Heart left ventricle (tissue), 16 donors: ENCODE data around the gene SLC37A1. TPM values are rescaled to one million over a fixed set of nuclear protein-coding genes. Genes with fewer than 3 reads are reported as not detected.

ENCODE experiments used
- ATAC-seq, 4 donors: fragments of 200-7000 bp; cut with Tn5 transposase; one replicate each; pipeline ENCODE4 v1.9.1; 2020 to 2022; ENCODE audit warnings: moderate library complexity in 4 of 4, mild to moderate bottlenecking in 3 of 4, moderate number of reproducible peaks in 1 of 4
- DNase-seq, 5 donors: peaks; one replicate each; pipeline ENCODE4 v3.0.0-alpha.2; 2020
- H3K27ac ChIP-seq, 12 donors: fragments of 200-600 bp; sonication (generic) in 4 of 12; one replicate each; pipeline versions ENCODE4 v1.5.0 to v1.8.0; 2016 to 2022; ENCODE audit warnings: mild to moderate bottlenecking in 2 of 12
- H3K27me3 ChIP-seq, 9 donors: fragments of 200-600 bp; sonication (generic) in 2 of 9; one replicate each; pipeline versions ENCODE4 v1.5.1 to v1.8.0; 2016 to 2022; ENCODE audit warnings: mild to moderate bottlenecking in 3 of 9
- H3K36me3 ChIP-seq, 9 donors: fragments of 200-600 bp; sonication (generic) in 2 of 9; one replicate each; pipeline versions ENCODE4 v1.5.0 to v1.8.0; 2018 to 2022; ENCODE audit warnings: mild to moderate bottlenecking in 2 of 9
- H3K4me1 ChIP-seq, 12 donors: fragments of 200-600 bp; sonication (generic) in 4 of 12; one replicate each; pipeline versions ENCODE4 v1.5.0 to v1.8.0; 2016 to 2022; ENCODE audit warnings: mild to moderate bottlenecking in 3 of 12
- H3K4me3 ChIP-seq, 12 donors: fragments of 200-600 bp; sonication (generic) in 4 of 12; one replicate each; pipeline versions ENCODE4 v1.5.0 to v1.8.0; 2017 to 2022; ENCODE audit warnings: mild to moderate bottlenecking in 9 of 12, moderate library complexity in 4 of 12
- H3K9me3 ChIP-seq, 12 donors: fragments of 200-600 bp; sonication (generic) in 4 of 12; one replicate each; pipeline versions ENCODE4 v1.5.0 to v1.8.0; 2016 to 2022; ENCODE audit warnings: mild to moderate bottlenecking in 1 of 12
- POLR2A ChIP-seq, 2 donors: fragments of 450-650 bp; IDR thresholded peaks; one replicate each; pipeline ENCODE4 v1.6.1; 2017; ENCODE audit warnings: antibody characterized with exemption in 2 of 2, mild to moderate bottlenecking in 2 of 2, moderate library complexity in 2 of 2
- WGBS, 4 donors: extraction: QIAGEN DNeasy Blood & Tissue Kit in 2 of 4; methylation state at CpG; one replicate each; pipeline versions ENCODE4 v1.1.5 to v1.1.7; 2013 to 2018; 5-methylcytosine and 5-hydroxymethylcytosine counted together
- intact Hi-C, 10 donors: fragments of 100-400 bp; cut with DNase I; formaldehyde crosslinking; loops; one replicate each; pipeline versions ENCODE4 v1.11.1 to v1.14.2; 2022
- polyA plus RNA-seq, 2 donors: library from polyadenylated mRNA; stranded (reverse); fragments of 200-250 nt; gene quantifications; one replicate each; pipeline ENCODE4 v1.2.3, GENCODE V29; 2013
- total RNA-seq, 9 donors: library from RNA; depleted of rRNA in 2 of 9; stranded (reverse); fragments of >200 nt in 2 of 9; fragmentation: NEBNext Ultra II Directional in 3 of 9; extraction: Animal tissue kit (Norgen Biotek cat#: 25700) in 3 of 9; gene quantifications; one replicate each; pipeline versions ENCODE4 v1.1.0 to v1.2.4, GENCODE V29; 2016 to 2023
- TF ChIP-seq, protein P1 (sequence below), 12 donors: fragments of 200-600 bp; sonication (generic) in 4 of 12; IDR thresholded peaks; one replicate each; pipeline versions ENCODE4 v1.5.0 to v1.8.0; 2018 to 2022; ENCODE audit warnings: antibody characterized with exemption in 12 of 12, mild to moderate bottlenecking in 5 of 12
- donor health status: ischemic (EF 13 %, LVEDD 7.1; RV severe dilation, severe dysfunction).
- donor health status: healthy with polysubstance abuse.
- donor health status: DM: no; HTN: yes; CAD: no.
- donor health status: DM: no; HTN: no; CAD: no.
- donor health status: ischemic (EF 25% LVEDD 6.9; RV normal size, moderate dysfunction).
- donor health status: ischemic (EF 25% LVEDD 5.7; RV mildly dilated, moderate dysfunction).
- donor health status: healthy.
- donor health status: DM: yes; HTN: yes; CAD: no.
- donor health status: ischemic (EF 35%, LVEDD 5.7; RV mildly dilated, moderate dysfunction).
- donor health status: nonischemic (EF 11% LVEDD 7.7; RV severe dilation, severe dysfunction).
- donor health status: DM: yes; HTN: yes; CAD: no.
- donor health status: PGD.
- donor health status: ischemic (EF 29% LVEDD 5.4; RV normal size, mild dysfunction).
- donor health status: nonischemic (EF 23%, LVEDD 6.1; RV moderate dilation, normal function).

Gene SLC37A1
- total and polyA plus RNA-seq, 11 donors: 2.2 to 13.0 (median 3.8) TPM

DNA sequence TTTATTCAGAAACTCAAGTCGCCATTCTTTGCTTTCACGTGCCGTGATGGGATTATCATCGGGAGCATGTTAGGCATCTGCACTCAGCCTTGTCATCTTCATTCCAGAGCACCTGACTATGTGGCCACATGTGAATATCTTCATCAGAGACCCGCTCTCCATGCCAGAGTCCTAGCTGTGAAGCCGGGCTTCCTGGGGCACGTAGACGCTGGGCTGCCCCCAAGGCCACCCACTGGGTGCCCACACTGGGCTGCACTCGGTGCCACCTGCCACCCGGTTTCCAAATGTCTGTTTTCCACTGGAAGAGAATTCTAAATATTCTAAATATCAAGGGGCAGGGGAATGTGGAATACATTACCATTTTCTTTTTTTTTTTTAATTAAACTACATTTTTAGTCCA, 43.8 kb downstream of the SLC37A1 start:
- no peak for ATAC-seq
- Histone ChIP-seq H3K4me3 (no peak overlapping the region), H3K27me3 (no peaks in the 10 kb centered on the region), H3K36me3 (peaks cover 0 to 84% (median 52%) of the 10 kb centered on the region in 9 donors), H3K4me1 (peaks cover 0 to 3% (median 0%) of the 10 kb centered on the region in 12 donors), H3K27ac (no peak overlapping the region), H3K9me3 (no peaks in the 10 kb centered on the region)
- peak in 2 of 5 donors; percentile 7 to 14 for DNase-seq
- WGBS, 4 donors: 96 to 97% (median 96%) methylated on average over 10 of the region's 10 CpGs
- TF ChIP-seq, protein P1, sequence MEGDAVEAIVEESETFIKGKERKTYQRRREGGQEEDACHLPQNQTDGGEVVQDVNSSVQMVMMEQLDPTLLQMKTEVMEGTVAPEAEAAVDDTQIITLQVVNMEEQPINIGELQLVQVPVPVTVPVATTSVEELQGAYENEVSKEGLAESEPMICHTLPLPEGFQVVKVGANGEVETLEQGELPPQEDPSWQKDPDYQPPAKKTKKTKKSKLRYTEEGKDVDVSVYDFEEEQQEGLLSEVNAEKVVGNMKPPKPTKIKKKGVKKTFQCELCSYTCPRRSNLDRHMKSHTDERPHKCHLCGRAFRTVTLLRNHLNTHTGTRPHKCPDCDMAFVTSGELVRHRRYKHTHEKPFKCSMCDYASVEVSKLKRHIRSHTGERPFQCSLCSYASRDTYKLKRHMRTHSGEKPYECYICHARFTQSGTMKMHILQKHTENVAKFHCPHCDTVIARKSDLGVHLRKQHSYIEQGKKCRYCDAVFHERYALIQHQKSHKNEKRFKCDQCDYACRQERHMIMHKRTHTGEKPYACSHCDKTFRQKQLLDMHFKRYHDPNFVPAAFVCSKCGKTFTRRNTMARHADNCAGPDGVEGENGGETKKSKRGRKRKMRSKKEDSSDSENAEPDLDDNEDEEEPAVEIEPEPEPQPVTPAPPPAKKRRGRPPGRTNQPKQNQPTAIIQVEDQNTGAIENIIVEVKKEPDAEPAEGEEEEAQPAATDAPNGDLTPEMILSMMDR (IDR thresholded peaks at IDR 0.05): no peak
- no peak for TF ChIP-seq POLR2A (IDR thresholded peaks at IDR 0.05)
- intact Hi-C loops: no loop called here

GRCh38 chr21:42558368-42558767, 44.7 kb downstream of the SLC37A1 start:
- Histone ChIP-seq H3K27ac (no peak overlapping the region), H3K4me1 (peaks cover 0 to 3% (median 0%) of the 10 kb centered on the region in 12 donors), H3K9me3 (no peaks in the 10 kb centered on the region), H3K27me3 (no peaks in the 10 kb centered on the region), H3K36me3 (peaks cover 0 to 92% (median 57%) of the 10 kb centered on the region in 9 donors), H3K4me3 (no peak overlapping the region)
- no peak for TF ChIP-seq POLR2A (IDR thresholded peaks at IDR 0.05)
- TF ChIP-seq, protein P1 (IDR thresholded peaks at IDR 0.05): no peak
- no peak for DNase-seq
- WGBS, 4 donors: 95 to 96% (median 96%) methylated on average over 6 of the region's 6 CpGs
- intact Hi-C loops: no loop called here
- ATAC-seq: no peak

GRCh38 chr21:42558846-42559245, 45.2 kb downstream of the SLC37A1 start:
- no peaks in the 10 kb centered on the region for H3K27me3 ChIP-seq
- WGBS, 4 donors: 82 to 93% (median 91%) methylated on average over 15 of the region's 15 CpGs
- ATAC-seq (no peak), DNase-seq (peak in 1 of 5 donors; percentile 37)
- peaks cover 0 to 92% (median 61%) of the 10 kb centered on the region in 9 donors for H3K36me3 ChIP-seq
- TF ChIP-seq POLR2A (IDR thresholded peaks at IDR 0.05): no peak
- TF ChIP-seq, protein P1 (IDR thresholded peaks at IDR 0.05): no peak
- intact Hi-C loops: no loop called here
- H3K4me3 ChIP-seq: no peak overlapping the region
- peaks cover 0 to 3% (median 0%) of the 10 kb centered on the region in 12 donors for H3K4me1 ChIP-seq
- no peaks in the 10 kb centered on the region for H3K9me3 ChIP-seq
- no peak overlapping the region for H3K27ac ChIP-seq

- peaks cover 0 to 90% (median 59%) of the 10 kb centered on the region in 9 donors for H3K36me3 ChIP-seq
- TF ChIP-seq POLR2A (IDR thresholded peaks at IDR 0.05): no peak
- TF ChIP-seq, protein P1 (IDR thresholded peaks at IDR 0.05): no peak
- intact Hi-C loops: no loop called here
- ATAC-seq: no peak
- no peak overlapping the region for H3K4me3 ChIP-seq
- no peaks in the 10 kb centered on the region for H3K9me3 ChIP-seq
- peak in 2 of 5 donors; percentile 2 to 25 for DNase-seq
- 94 to 97% (median 96%) methylated on average over 6 to 13 of the region's 13 CpGs for WGBS, 4 donors
- H3K4me1 ChIP-seq: peaks cover 0 to 3% (median 0%) of the 10 kb centered on the region in 12 donors
- H3K27me3 ChIP-seq: no peaks in the 10 kb centered on the region
- H3K27ac ChIP-seq: no peak overlapping the region
Measured at GRCh38 chr21:42559326-42559725, 45.7 kb downstream of the SLC37A1 start.
